NCI-H1048 (cell line): ENCODE results near the gene PAPPA.
A peak's percentile ranks its signal among the peaks of the same experiment; 100 is the strongest.

Source experiments
- DNase-seq: peaks from one replicate; lab custom pipeline; 2025; lab: John Stamatoyannopoulos, UW

Gene PAPPA

GRCh38 chr9:116151966-116152381 is 1.6 kb upstream of the PAPPA start:
- DNase-seq, result no peak

GRCh38 chr9:116152390-116152789 is 1.2 kb upstream of the PAPPA start:
- DNase-seq, result no peak

- DNase-seq, result no peak
These were observed 438 bp upstream of the PAPPA start for GRCh38 chr9:116152941-116153764.

- no peak for DNase-seq
These were observed 864 bp downstream of the PAPPA start for GRCh38 chr9:116154334-116154975.

- no peak for DNase-seq
These were observed 1.5 kb downstream of the PAPPA start for GRCh38 chr9:116154976-116155697.

- DNase-seq, result no peak
These were observed 2.1 kb downstream of the PAPPA start for GRCh38 chr9:116155698-116156039.

GRCh38 chr9:116156621-116157314 is 3.2 kb downstream of the PAPPA start:
- peak; percentile 6 for DNase-seq

- no peak for DNase-seq
These were observed 4.0 kb downstream of the PAPPA start for GRCh38 chr9:116157436-116158138.

GRCh38 chr9:116160676-116161571 is 7.3 kb downstream of the PAPPA start:
- no peak for DNase-seq

GRCh38 chr9:116162241-116162781 is 8.7 kb downstream of the PAPPA start:
- DNase-seq, result no peak

GRCh38 chr9:116163293-116164055 is 9.9 kb downstream of the PAPPA start:
- no peak for DNase-seq

- DNase-seq, result no peak
These were observed 12.3 kb downstream of the PAPPA start for GRCh38 chr9:116165912-116166311.

- no peak for DNase-seq
These were observed 13.1 kb downstream of the PAPPA start for GRCh38 chr9:116166713-116167112.

- no peak for DNase-seq
These were observed 14.6 kb downstream of the PAPPA start for GRCh38 chr9:116168231-116168630.

- DNase-seq, result no peak
These were observed 18.6 kb downstream of the PAPPA start for GRCh38 chr9:116172216-116172615.

GRCh38 chr9:116174347-116174746 is 20.8 kb downstream of the PAPPA start:
- no peak for DNase-seq

GRCh38 chr9:116175614-116176013 is 22.0 kb downstream of the PAPPA start:
- no peak for DNase-seq

GRCh38 chr9:116178481-116179211 is 25.1 kb downstream of the PAPPA start:
- no peak for DNase-seq

GRCh38 chr9:116179568-116179967 is 26.0 kb downstream of the PAPPA start:
- no peak for DNase-seq
